GM23338 (cell line): ENCODE results near the gene SOX3. TPM values are rescaled to one million over a fixed set of nuclear protein-coding genes. Genes with fewer than 3 reads are reported as not detected.

Source experiments
- ATAC-seq: fragments of 200-7000 bp; cut with Tn5 transposase; 3 replicates; pipeline ENCODE4 v1.9.1; 2020
- DNase-seq: peaks from one replicate; pipeline ENCODE4 v3.0.0-alpha.2; 2015; ENCODE audit warnings: low spot score
- H2AFZ ChIP-seq: fragments of 200-600 bp; sonication (generic); 2 replicates; pipeline ENCODE4 v1.8.0; 2016; ENCODE audit warnings: antibody characterized with exemption, mild to moderate bottlenecking, moderate library complexity
- H3F3A ChIP-seq: fragments of 200-600 bp; sonication (generic); replicated peaks from 2 replicates; pipeline ENCODE4 v1.8.0; 2017; ENCODE audit warnings: antibody characterized with exemption, mixed run types, low read depth
- H3K27ac ChIP-seq: fragments of 200-600 bp; sonication (generic); 2 replicates; pipeline ENCODE4 v1.6.1; 2016; ENCODE audit warnings: low read depth
- H3K27me3 ChIP-seq: fragments of 200-600 bp; sonication (generic); 2 replicates; pipeline ENCODE4 v1.8.0; 2016; ENCODE audit warnings: mild to moderate bottlenecking, mixed run types, moderate library complexity; ENCODE audit not compliant: insufficient read depth
- H3K36me3 ChIP-seq: fragments of 200-600 bp; sonication (generic); 2 replicates; pipeline ENCODE4 v1.8.0; 2016; ENCODE audit warnings: mild to moderate bottlenecking; ENCODE audit not compliant: insufficient read depth
- H3K4me1 ChIP-seq: fragments of 200-600 bp; sonication (generic); 2 replicates; pipeline ENCODE4 v1.8.0; 2016; ENCODE audit warnings: mild to moderate bottlenecking, moderate library complexity; ENCODE audit not compliant: insufficient read depth
- H3K4me2 ChIP-seq: fragments of 200-600 bp; sonication (generic); 2 replicates; pipeline ENCODE4 v1.7.1; 2017; ENCODE audit warnings: mixed run types
- H3K4me3 ChIP-seq: fragments of 200-600 bp; sonication (generic); 2 replicates; pipeline ENCODE4 v1.6.1; 2016; ENCODE audit warnings: mixed run types
- H3K79me2 ChIP-seq: fragments of 200-600 bp; sonication (generic); replicated peaks from 2 replicates; pipeline ENCODE4 v1.8.0; 2017; ENCODE audit warnings: mild to moderate bottlenecking; ENCODE audit not compliant: insufficient read depth
- H3K9me2 ChIP-seq: fragments of 200-600 bp; sonication (generic); 2 replicates; pipeline ENCODE4 v1.8.0; 2017; ENCODE audit not compliant: insufficient read depth
- H4K20me1 ChIP-seq: fragments of 200-600 bp; sonication (generic); replicated peaks from 2 replicates; pipeline ENCODE4 v1.8.0; 2017; ENCODE audit warnings: mild to moderate bottlenecking; ENCODE audit not compliant: insufficient read depth
- H3K27ac Mint-ChIP-seq: 2 replicates; pipeline ENCODE4 v1.8.0; 2020; ENCODE audit warnings: inconsistent platforms, mild to moderate bottlenecking, moderate library complexity, mixed read lengths
- H3K27me3 Mint-ChIP-seq: 3 replicates; pipeline ENCODE4 v1.8.0; 2022; ENCODE audit warnings: low read depth, mild to moderate bottlenecking, moderate library complexity, mixed read lengths, inconsistent platforms; ENCODE audit not compliant: insufficient read depth, poor library complexity
- H3K36me3 Mint-ChIP-seq: 3 replicates; pipeline ENCODE4 v1.8.0; 2021; ENCODE audit warnings: low read depth, mild to moderate bottlenecking, inconsistent platforms, moderate library complexity, mixed read lengths
- H3K4me1 Mint-ChIP-seq: 3 replicates; pipeline ENCODE4 v1.8.0; 2020; ENCODE audit warnings: mild to moderate bottlenecking, inconsistent platforms, mixed read lengths
- H3K4me3 Mint-ChIP-seq: 3 replicates; pipeline ENCODE4 v1.8.0; 2021; ENCODE audit warnings: moderate library complexity, mild to moderate bottlenecking, inconsistent platforms, mixed read lengths
- H3K9me3 Mint-ChIP-seq: 3 replicates; pipeline ENCODE4 v1.8.0; 2020; ENCODE audit warnings: moderate library complexity, mild to moderate bottlenecking, inconsistent platforms, mixed read lengths
- CREB1 ChIP-seq: fragments of 250-450 bp; sonication (Bioruptor Pico); IDR thresholded peaks from 2 replicates; pipeline ENCODE4 v1.5.0; 2020; ENCODE audit warnings: low read depth, mild to moderate bottlenecking, moderate library complexity
- EZH2 ChIP-seq: fragments of 200-600 bp; sonication (generic); IDR thresholded peaks from one replicate; pipeline ENCODE4 v1.8.0; 2017; ENCODE audit warnings: antibody characterized with exemption, mild to moderate bottlenecking, low read depth; ENCODE audit not compliant: unreplicated experiment
- EZH2phosphoT487 ChIP-seq: fragments of 200-600 bp; sonication (generic); IDR thresholded peaks from one replicate; pipeline ENCODE4 v1.8.1; 2018; ENCODE audit warnings: antibody characterized with exemption; ENCODE audit not compliant: unreplicated experiment
- JUNB ChIP-seq: IDR thresholded peaks from one replicate; pipeline ENCODE4 v1.6.1; 2016; ENCODE audit warnings: antibody characterized with exemption; ENCODE audit not compliant: unreplicated experiment
- NANOG ChIP-seq: IDR thresholded peaks from 2 replicates; pipeline ENCODE4 v1.6.1; 2016; ENCODE audit warnings: antibody characterized with exemption, borderline replicate concordance
- POLR2AphosphoS5 ChIP-seq: IDR thresholded peaks from 2 replicates; pipeline ENCODE4 v1.6.1; 2016; ENCODE audit warnings: antibody characterized with exemption, low read depth
- STAT1 ChIP-seq: IDR thresholded peaks from one replicate; pipeline ENCODE4 v1.6.1; 2016; ENCODE audit warnings: antibody characterized with exemption; ENCODE audit not compliant: unreplicated experiment
- ZNF114 ChIP-seq: fragments of 250-450 bp; sonication (Bioruptor Pico); IDR thresholded peaks from 2 replicates; pipeline ENCODE4 v1.5.0; 2020; ENCODE audit warnings: mild to moderate bottlenecking, moderate library complexity
- ZNF331 ChIP-seq: fragments of 250-450 bp; sonication (Bioruptor Pico); IDR thresholded peaks from 2 replicates; pipeline ENCODE4 v1.5.0; 2020; ENCODE audit warnings: low read depth, mild to moderate bottlenecking, moderate library complexity
- polyA plus RNA-seq: library from polyadenylated mRNA; unstranded; fragments of >200 nt; fragmentation: Nextera tagmentation; extraction: Ambion mirVana; gene quantifications from 2 replicates; pipeline ENCODE4 v1.2.1, GENCODE V29; 2016
- total RNA-seq: library from RNA; depleted of rRNA; stranded (reverse); fragments of >200 nt; shearing (Covaris generic); gene quantifications from 2 replicates; pipeline ENCODE4 v1.2.3, GENCODE V29; 2014
- TF ChIP-seq, protein P1 (sequence below), 2 experiments: fragments of 200-600 bp in 1 of 2; sonication (generic) in 1 of 2; conservative IDR thresholded peaks; 2 replicates each; pipeline versions ENCODE4 v1.5.1 to v1.6.1; 2016 to 2017; ENCODE audit warnings: antibody characterized with exemption in 2 of 2, low read depth in 2 of 2, mild to moderate bottlenecking in 2 of 2, moderate library complexity in 1 of 2
- TF ChIP-seq, protein P2 (sequence below): IDR thresholded peaks from 2 replicates; pipeline ENCODE4 v1.6.1; 2016; ENCODE audit warnings: antibody characterized with exemption
- TF ChIP-seq, protein P3 (sequence below): fragments of 250-450 bp; sonication (Bioruptor Pico); IDR thresholded peaks from 2 replicates; pipeline ENCODE4 v1.5.0; 2020; ENCODE audit warnings: mild to moderate bottlenecking, moderate library complexity
- TF ChIP-seq, protein P4 (sequence below): IDR thresholded peaks from one replicate; pipeline ENCODE4 v1.6.1; 2018; ENCODE audit warnings: antibody characterized with exemption; ENCODE audit not compliant: unreplicated experiment

Gene SOX3
- total and polyA plus RNA-seq, 2 experiments from 2014 or later = 9.8 to 23.3 TPM

DNA sequence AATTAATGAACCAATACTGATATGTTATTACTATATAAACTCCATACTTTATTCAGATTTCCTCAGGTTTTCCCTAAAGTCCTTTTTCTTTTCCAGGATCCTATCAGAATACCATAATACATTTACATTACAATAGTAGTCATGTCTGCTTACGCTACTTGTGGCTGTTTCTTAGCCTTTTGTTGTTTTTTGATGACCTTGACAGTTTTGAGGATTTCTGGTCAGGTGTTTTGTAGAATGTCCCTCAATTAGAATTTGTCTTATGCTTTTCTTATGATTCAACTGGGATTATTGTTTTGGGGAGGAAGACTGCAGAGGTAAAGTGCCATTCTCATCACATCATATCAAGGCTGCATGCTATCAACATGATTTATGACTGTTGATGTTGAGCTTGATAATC is 9.1 kb downstream of the SOX3 start:
- H3K27ac ChIP-seq = no peak overlapping the region
- Mint-ChIP-seq H3K27me3 (peaks cover 6% of the 10 kb centered on the region), H3K27ac (no peak overlapping the region)

More for the DNA sequence above, 9.1 kb downstream of the SOX3 start:
- Histone ChIP-seq H3K4me2 (no peak overlapping the region), H3K4me3 (no peak overlapping the region), H4K20me1 (no peaks in the 10 kb centered on the region), H2AFZ (no peak overlapping the region), H3K36me3 (no peaks in the 10 kb centered on the region), H3K9me2 (no peaks in the 10 kb centered on the region), H3K4me1 (peaks cover 6% of the 10 kb centered on the region), H3F3A (no peaks in the 10 kb centered on the region), H3K79me2 (no peaks in the 10 kb centered on the region), H3K27me3 (peaks cover 21% of the 10 kb centered on the region)
- Mint-ChIP-seq H3K36me3 (no peaks in the 10 kb centered on the region), H3K4me1 (peaks cover 18% of the 10 kb centered on the region), H3K9me3 (no peaks in the 10 kb centered on the region), H3K4me3 (no peak overlapping the region)
- DNase-seq (no peak), ATAC-seq (no peak)
- no peak for TF ChIP-seq JUNB
- no peak for TF ChIP-seq NANOG
- TF ChIP-seq POLR2AphosphoS5 = no peak
- no peak for TF ChIP-seq ZNF331 (CRISPR knock-in tag)
- TF ChIP-seq EZH2 = no peak
- TF ChIP-seq STAT1 = no peak
- TF ChIP-seq ZNF114 (CRISPR knock-in tag) = no peak
- TF ChIP-seq EZH2phosphoT487 = no peak
- TF ChIP-seq, protein P1, sequence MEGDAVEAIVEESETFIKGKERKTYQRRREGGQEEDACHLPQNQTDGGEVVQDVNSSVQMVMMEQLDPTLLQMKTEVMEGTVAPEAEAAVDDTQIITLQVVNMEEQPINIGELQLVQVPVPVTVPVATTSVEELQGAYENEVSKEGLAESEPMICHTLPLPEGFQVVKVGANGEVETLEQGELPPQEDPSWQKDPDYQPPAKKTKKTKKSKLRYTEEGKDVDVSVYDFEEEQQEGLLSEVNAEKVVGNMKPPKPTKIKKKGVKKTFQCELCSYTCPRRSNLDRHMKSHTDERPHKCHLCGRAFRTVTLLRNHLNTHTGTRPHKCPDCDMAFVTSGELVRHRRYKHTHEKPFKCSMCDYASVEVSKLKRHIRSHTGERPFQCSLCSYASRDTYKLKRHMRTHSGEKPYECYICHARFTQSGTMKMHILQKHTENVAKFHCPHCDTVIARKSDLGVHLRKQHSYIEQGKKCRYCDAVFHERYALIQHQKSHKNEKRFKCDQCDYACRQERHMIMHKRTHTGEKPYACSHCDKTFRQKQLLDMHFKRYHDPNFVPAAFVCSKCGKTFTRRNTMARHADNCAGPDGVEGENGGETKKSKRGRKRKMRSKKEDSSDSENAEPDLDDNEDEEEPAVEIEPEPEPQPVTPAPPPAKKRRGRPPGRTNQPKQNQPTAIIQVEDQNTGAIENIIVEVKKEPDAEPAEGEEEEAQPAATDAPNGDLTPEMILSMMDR (conservative IDR thresholded peaks at IDR 0.05; ENCODE audit: low read depth in 2 of 2) = no peak
- TF ChIP-seq, protein P2, sequence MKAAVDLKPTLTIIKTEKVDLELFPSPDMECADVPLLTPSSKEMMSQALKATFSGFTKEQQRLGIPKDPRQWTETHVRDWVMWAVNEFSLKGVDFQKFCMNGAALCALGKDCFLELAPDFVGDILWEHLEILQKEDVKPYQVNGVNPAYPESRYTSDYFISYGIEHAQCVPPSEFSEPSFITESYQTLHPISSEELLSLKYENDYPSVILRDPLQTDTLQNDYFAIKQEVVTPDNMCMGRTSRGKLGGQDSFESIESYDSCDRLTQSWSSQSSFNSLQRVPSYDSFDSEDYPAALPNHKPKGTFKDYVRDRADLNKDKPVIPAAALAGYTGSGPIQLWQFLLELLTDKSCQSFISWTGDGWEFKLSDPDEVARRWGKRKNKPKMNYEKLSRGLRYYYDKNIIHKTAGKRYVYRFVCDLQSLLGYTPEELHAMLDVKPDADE = no peak
- TF ChIP-seq CREB1 (CRISPR knock-in tag) = no peak
- TF ChIP-seq, protein P3, sequence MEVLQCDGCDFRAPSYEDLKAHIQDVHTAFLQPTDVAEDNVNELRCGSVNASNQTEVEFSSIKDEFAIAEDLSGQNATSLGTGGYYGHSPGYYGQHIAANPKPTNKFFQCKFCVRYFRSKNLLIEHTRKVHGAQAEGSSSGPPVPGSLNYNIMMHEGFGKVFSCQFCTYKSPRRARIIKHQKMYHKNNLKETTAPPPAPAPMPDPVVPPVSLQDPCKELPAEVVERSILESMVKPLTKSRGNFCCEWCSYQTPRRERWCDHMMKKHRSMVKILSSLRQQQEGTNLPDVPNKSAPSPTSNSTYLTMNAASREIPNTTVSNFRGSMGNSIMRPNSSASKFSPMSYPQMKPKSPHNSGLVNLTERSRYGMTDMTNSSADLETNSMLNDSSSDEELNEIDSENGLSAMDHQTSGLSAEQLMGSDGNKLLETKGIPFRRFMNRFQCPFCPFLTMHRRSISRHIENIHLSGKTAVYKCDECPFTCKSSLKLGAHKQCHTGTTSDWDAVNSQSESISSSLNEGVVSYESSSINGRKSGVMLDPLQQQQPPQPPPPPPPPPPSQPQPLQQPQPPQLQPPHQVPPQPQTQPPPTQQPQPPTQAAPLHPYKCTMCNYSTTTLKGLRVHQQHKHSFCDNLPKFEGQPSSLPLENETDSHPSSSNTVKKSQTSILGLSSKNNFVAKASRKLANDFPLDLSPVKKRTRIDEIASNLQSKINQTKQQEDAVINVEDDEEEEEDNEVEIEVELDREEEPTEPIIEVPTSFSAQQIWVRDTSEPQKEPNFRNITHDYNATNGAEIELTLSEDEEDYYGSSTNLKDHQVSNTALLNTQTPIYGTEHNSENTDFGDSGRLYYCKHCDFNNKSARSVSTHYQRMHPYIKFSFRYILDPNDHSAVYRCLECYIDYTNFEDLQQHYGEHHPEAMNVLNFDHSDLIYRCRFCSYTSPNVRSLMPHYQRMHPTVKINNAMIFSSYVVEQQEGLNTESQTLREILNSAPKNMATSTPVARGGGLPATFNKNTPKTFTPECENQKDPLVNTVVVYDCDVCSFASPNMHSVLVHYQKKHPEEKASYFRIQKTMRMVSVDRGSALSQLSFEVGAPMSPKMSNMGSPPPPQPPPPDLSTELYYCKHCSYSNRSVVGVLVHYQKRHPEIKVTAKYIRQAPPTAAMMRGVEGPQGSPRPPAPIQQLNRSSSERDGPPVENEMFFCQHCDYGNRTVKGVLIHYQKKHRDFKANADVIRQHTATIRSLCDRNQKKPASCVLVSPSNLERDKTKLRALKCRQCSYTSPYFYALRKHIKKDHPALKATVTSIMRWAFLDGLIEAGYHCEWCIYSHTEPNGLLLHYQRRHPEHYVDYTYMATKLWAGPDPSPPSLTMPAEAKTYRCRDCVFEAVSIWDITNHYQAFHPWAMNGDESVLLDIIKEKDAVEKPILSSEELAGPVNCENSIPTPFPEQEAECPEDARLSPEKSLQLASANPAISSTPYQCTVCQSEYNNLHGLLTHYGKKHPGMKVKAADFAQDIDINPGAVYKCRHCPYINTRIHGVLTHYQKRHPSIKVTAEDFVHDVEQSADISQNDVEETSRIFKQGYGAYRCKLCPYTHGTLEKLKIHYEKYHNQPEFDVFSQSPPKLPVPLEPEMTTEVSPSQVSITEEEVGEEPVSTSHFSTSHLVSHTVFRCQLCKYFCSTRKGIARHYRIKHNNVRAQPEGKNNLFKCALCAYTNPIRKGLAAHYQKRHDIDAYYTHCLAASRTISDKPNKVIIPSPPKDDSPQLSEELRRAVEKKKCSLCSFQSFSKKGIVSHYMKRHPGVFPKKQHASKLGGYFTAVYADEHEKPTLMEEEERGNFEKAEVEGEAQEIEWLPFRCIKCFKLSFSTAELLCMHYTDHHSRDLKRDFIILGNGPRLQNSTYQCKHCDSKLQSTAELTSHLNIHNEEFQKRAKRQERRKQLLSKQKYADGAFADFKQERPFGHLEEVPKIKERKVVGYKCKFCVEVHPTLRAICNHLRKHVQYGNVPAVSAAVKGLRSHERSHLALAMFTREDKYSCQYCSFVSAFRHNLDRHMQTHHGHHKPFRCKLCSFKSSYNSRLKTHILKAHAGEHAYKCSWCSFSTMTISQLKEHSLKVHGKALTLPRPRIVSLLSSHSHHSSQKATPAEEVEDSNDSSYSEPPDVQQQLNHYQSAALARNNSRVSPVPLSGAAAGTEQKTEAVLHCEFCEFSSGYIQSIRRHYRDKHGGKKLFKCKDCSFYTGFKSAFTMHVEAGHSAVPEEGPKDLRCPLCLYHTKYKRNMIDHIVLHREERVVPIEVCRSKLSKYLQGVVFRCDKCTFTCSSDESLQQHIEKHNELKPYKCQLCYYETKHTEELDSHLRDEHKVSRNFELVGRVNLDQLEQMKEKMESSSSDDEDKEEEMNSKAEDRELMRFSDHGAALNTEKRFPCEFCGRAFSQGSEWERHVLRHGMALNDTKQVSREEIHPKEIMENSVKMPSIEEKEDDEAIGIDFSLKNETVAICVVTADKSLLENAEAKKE (CRISPR knock-in tag) = no peak
- TF ChIP-seq, protein P4, sequence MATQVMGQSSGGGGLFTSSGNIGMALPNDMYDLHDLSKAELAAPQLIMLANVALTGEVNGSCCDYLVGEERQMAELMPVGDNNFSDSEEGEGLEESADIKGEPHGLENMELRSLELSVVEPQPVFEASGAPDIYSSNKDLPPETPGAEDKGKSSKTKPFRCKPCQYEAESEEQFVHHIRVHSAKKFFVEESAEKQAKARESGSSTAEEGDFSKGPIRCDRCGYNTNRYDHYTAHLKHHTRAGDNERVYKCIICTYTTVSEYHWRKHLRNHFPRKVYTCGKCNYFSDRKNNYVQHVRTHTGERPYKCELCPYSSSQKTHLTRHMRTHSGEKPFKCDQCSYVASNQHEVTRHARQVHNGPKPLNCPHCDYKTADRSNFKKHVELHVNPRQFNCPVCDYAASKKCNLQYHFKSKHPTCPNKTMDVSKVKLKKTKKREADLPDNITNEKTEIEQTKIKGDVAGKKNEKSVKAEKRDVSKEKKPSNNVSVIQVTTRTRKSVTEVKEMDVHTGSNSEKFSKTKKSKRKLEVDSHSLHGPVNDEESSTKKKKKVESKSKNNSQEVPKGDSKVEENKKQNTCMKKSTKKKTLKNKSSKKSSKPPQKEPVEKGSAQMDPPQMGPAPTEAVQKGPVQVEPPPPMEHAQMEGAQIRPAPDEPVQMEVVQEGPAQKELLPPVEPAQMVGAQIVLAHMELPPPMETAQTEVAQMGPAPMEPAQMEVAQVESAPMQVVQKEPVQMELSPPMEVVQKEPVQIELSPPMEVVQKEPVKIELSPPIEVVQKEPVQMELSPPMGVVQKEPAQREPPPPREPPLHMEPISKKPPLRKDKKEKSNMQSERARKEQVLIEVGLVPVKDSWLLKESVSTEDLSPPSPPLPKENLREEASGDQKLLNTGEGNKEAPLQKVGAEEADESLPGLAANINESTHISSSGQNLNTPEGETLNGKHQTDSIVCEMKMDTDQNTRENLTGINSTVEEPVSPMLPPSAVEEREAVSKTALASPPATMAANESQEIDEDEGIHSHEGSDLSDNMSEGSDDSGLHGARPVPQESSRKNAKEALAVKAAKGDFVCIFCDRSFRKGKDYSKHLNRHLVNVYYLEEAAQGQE = no peak
